GM18870 (cell line): ENCODE data around the gene PCDHGA12.
"Not testable (repeated sequence)": the region's sequence is repeated elsewhere in the genome, so short reads cannot be mapped to it uniquely, and the experiment has no call there.

Source experiments
- ATAC-seq: cut with Tn5 transposase; IDR thresholded peaks from one replicate; pipeline ENCODE4 v1.9.1; 2021; ENCODE audit warnings: moderate library complexity; ENCODE audit not compliant: unreplicated experiment

The PCDHGA12 gene

GRCh38 chr5:141430332-141431113 is at the start of gene PCDHGA12:
Gene PCDHGA12, plus strand, starts transcription at chr5:141430507. Its CDS starts 253 bp downstream, at chr5:141430760.
- peak; percentile 93 for ATAC-seq

DNA sequence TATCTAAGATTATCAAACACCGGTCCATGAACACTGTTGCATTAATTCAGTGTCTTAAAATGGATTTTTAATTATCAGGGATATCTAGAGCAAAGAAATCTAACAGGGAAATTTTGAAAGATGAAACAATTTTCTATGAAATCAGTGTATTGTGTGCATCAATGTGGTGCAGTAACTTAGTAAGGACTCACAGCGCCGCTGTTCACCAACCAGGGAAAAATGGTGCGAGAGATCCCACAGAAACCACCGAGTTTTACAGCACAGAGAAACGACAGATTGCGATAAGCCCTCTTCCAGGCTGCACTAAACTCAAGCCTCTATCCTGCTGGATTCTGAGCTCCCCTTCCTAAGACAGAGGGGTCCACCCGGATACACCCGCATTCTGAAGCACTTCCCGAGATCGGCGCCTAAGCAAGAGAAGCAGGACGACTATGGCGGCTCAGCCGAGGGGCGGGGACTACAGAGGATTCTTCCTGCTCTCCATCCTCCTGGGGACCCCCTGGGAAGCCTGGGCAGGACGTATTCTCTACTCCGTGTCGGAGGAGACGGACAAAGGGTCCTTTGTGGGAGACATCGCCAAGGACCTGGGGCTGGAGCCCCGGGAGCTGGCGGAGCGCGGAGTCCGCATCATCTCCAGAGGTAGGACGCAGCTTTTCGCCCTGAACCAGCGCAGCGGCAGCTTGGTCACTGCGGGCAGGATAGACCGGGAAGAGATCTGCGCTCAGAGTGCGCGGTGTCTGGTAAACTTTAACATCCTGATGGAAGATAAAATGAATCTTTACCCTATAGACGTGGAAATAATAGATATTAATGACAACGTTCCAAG is 47.6 kb upstream of the PCDHGA12 start, which contains the start of gene PCDHGA7:
PCDHGA7 (plus strand) TSS at position 274 of the 826 bp plus-strand sequence; CDS start at position 432, 158 bp downstream.
- no peak for ATAC-seq

- ATAC-seq, result no peak
These were observed 47.0 kb upstream of the PCDHGA12 start for GRCh38 chr5:141383345-141383744.

DNA sequence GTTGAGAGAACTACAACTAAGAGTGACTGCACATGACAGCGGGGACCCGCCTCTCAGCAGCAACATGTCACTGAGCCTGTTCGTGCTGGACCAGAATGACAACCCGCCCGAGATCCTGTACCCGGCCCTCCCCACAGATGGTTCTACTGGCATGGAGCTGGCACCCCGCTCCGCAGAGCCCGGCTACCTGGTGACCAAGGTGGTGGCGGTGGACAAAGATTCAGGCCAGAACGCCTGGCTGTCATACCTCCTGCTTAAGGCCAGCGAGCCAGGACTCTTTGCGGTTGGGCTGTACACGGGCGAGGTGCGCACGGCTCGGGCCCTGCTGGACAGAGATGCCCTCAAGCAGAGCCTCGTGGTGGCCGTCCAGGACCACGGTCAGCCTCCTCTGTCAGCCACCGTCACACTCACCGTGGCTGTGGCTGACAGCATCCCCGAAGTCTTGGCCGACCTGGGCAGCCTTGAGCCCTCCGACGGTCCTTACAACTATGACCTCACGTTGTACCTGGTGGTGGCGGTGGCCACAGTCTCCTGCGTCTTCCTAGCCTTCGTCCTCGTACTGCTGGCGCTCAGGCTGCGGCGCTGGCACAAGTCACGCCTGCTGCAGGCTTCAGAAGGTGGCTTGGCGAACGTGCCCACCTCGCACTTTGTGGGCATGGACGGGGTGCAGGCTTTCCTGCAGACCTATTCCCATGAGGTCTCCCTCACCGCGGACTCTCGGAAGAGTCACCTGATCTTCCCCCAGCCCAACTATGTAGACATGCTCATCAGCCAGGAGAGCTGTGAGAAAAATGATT is 45.6 kb upstream of the PCDHGA12 start:
- ATAC-seq, result no peak

DNA sequence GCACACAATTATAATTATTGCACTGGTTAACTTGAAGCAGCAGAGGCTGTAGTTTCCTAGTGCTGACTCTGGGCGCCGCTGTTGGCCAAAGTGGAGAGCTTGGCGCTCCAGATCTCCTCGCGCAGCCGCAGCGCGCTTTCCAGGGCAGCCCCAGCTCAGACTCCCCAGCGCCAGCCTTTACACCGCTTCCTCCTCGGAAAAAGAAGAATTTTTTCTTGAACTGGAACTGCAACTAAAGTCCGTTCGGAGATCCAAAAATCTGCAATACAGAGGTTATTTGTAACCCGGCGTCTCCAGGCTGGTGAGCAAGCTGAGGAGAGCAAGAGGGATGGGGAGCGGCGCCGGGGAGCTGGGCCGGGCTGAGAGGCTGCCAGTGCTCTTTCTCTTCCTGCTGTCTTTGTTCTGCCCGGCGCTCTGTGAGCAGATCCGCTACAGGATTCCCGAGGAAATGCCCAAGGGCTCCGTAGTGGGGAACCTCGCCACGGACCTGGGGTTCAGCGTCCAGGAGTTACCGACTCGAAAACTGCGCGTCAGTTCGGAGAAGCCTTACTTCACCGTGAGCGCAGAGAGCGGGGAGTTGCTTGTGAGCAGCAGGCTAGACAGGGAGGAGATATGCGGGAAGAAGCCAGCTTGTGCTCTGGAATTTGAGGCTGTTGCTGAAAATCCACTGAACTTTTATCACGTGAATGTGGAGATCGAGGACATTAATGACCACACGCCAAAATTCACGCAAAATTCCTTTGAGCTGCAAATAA is 42.6 kb upstream of the PCDHGA12 start, which contains the start of gene PCDHGB4:
PCDHGB4 (plus strand) TSS at position 142 of the 755 bp plus-strand sequence; CDS start at position 329, 187 bp downstream.
- ATAC-seq, result peak; percentile 63

GRCh38 chr5:141388661-141389060 is 41.6 kb upstream of the PCDHGA12 start:
- ATAC-seq, result no peak

DNA sequence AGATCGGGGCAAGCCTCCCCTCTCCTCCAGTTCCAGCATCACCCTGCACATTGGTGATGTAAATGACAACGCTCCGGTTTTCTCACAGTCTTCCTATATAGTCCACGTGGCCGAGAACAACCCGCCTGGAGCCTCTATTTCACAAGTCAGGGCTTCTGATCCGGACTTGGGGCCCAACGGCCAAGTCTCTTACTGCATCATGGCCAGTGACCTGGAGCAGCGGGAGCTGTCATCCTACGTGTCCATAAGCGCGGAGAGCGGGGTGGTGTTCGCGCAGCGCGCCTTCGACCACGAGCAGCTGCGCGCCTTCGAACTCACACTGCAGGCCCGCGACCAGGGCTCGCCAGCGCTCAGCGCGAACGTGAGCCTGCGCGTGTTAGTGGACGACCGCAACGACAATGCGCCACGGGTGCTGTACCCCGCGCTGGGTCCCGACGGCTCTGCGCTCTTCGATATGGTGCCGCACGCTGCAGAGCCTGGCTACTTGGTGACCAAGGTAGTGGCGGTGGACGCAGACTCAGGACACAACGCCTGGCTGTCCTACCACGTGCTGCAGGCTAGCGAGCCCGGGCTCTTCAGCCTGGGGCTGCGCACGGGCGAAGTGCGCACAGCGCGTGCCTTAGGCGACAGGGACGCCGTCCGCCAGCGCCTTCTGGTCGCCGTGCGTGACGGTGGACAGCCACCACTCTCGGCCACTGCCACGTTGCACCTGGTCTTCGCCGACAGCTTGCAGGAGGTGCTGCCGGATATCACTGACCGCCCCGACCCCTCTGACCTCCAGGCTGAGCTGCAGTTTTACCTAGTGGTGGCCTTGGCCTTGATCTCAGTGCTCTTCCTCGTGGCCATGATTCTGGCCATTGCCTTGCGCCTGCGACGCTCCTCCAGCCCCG is 40.9 kb upstream of the PCDHGA12 start:
- no peak for ATAC-seq

DNA sequence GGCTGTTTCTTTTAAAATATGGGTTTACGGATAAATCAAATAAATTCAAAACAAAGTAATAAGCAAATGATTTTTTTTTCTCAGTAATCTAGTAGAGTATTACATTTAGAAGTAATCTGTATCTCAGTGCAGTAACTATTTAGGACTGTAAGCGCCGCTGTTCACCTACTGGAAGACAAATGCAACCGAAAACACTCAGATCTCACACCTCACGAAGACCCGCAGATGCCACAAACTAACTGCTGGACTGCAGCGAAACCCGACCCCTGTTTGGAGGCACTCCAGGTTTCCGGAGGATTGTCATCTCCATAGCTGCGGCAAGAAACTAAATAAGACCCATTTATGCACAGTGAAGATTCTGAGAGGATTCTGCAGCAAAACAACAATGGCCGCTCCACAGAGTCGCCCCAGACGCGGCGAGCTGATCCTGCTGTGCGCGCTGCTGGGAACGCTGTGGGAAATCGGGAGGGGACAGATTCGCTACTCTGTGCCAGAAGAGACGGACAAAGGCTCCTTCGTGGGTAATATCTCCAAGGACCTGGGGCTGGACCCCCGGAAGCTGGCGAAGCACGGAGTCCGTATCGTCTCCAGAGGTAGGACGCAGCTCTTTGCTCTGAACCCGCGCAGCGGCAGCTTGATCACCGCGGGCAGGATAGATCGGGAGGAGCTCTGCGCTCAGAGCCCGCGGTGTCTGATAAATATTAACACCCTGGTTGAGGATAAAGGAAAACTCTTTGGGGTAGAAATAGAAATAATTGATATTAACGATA is 37.7 kb upstream of the PCDHGA12 start, which contains the start of gene PCDHGA8:
PCDHGA8 (plus strand) TSS at position 205 of the 770 bp plus-strand sequence; CDS start at position 386, 181 bp downstream.
- no peak for ATAC-seq

- no peak for ATAC-seq
These were observed 37.0 kb upstream of the PCDHGA12 start for GRCh38 chr5:141393267-141393666.

- not testable (repeated sequence) for ATAC-seq
These were observed 35.7 kb upstream of the PCDHGA12 start for GRCh38 chr5:141394401-141395187.

GRCh38 chr5:141397756-141398551 is 32.4 kb upstream of the PCDHGA12 start, which contains the start of gene PCDHGB5:
Gene PCDHGB5, plus strand, starts transcription at chr5:141397947. Its CDS starts 181 bp downstream, at chr5:141398128.
- ATAC-seq, result not testable (repeated sequence)

DNA sequence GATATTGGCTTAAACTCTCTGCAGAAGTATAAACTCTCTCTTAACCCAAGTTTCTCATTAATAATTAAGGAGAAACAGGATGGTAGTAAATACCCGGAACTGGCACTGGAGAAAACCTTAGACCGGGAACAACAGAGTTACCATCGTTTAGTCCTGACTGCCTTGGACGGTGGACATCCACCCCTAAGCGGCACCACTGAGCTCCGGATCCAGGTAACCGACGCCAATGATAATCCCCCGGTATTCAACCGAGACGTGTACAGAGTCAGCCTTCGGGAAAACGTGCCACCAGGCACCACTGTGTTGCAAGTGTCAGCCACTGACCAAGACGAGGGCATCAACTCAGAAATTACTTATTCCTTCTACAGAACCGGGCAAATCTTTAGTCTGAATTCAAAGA is 31.7 kb upstream of the PCDHGA12 start:
- ATAC-seq, result no peak

GRCh38 chr5:141399555-141400258 is 30.6 kb upstream of the PCDHGA12 start:
- no peak for ATAC-seq

GRCh38 chr5:141402553-141403243 is 27.6 kb upstream of the PCDHGA12 start, which contains the start of gene PCDHGA9:
Gene PCDHGA9, plus strand, starts transcription at chr5:141402778. Its CDS starts 175 bp downstream, at chr5:141402953.
- ATAC-seq, result no peak

DNA sequence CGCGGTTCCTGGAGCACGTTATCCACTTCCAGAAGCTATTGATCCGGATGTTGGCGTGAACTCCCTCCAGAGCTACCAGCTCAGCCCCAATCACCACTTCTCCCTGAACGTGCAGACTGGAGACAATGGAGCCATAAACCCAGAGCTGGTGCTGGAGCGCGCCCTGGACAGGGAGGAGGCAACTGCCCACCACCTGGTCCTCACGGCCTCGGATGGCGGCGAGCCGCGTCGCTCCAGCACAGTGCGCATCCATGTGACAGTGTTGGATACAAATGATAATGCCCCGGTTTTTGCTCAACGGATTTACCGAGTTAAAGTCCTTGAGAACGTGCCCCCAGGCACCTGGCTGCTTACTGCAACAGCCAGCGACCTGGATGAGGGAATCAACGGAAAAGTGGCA is 26.9 kb upstream of the PCDHGA12 start:
- no peak for ATAC-seq
